ENCODE data around the gene ZRANB1.

ZRANB1 gene

GRCh38 chr10:125023862-125024496, 82.1 kb downstream of the ZRANB1 start:
- DNase-seq = no peak

GRCh38 chr10:125024497-125025234, 82.7 kb downstream of the ZRANB1 start:
- DNase-seq = no peak

- DNase-seq = no peak
Observed at GRCh38 chr10:125025341-125025740, 83.4 kb downstream of the ZRANB1 start.

DNA sequence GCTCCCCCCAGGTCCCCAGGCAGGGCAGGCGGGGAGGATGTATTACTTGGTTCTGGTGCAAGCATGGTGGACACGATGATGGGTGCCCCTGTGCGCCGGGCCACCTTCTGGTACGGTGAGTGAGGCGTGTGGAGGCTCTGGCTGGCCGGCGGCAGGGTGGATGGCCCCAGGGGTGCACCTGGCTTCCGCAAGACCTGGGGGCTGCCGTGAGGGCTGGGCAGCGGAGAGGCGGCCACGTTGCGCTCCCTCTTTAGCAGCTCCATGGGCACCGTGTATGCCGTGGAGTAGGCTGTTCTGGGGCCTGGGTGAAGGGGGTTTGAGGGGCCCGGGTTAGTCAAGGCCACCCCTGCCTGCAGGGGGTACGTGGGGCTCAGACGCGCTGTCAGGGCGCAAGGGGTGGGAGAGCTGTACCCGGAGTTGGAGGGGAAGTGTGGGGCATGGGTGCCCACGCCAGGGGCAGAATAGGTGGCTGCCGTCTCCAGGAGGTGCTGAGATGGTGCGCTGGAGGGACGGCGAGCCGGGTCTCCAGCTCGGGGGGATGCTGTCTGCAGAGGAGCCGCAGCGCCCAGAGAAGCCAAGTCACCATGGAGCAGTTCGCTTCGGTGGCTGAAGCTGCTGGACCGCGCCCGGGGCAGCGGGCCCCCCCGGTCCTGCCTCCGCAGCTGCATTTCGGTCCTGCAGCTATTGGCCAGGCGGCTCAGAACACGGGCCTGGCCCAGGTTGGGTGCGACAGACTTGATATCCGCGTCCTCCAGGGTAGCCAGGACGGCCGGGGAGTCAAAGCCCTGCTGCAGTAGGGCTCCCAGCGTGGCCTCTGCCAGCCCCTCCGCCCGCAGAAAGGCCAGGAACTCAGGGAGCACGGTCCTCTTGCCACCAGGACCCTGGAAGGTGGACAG, 84.4 kb downstream of the ZRANB1 start:
- DNase-seq = no peak

GRCh38 chr10:125026974-125027735, 85.2 kb downstream of the ZRANB1 start:
- no peak for DNase-seq

GRCh38 chr10:125027871-125028869, 86.2 kb downstream of the ZRANB1 start:
- DNase-seq = no peak

GRCh38 chr10:125029584-125030242, 87.8 kb downstream of the ZRANB1 start:
- no peak for DNase-seq

DNA sequence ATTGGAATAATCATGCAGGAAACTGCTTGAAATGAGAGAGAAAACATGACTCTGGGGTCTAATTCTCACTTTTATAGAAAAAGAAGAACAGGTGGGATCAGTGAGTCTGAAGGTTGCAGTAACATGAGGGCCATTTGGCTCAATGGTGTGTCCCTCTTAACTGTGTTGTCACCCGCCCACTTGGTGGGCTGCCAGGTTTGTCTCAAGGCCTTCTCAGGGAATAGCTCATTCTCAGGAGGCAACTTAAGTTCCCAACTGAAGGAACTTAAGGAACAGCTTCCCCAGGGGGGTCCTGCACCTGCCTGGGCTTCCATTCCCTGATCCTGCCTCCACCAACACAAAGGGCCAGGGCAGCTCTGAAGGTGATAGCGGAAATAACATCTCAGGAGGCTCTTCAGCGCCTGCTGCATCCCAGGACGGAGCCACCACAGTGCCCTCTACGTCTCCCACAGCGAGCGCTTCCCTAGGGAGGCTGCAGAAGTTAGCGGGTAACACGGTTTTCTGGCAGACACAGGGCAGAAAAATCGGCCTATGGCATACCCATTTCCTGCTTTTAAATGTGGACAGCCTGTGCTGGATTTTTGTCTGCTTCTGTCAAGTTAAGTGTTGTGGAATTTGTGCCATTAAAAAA, 88.8 kb downstream of the ZRANB1 start:
- no peak for DNase-seq

GRCh38 chr10:125032474-125033020, 90.6 kb downstream of the ZRANB1 start:
- DNase-seq = no peak

DNA sequence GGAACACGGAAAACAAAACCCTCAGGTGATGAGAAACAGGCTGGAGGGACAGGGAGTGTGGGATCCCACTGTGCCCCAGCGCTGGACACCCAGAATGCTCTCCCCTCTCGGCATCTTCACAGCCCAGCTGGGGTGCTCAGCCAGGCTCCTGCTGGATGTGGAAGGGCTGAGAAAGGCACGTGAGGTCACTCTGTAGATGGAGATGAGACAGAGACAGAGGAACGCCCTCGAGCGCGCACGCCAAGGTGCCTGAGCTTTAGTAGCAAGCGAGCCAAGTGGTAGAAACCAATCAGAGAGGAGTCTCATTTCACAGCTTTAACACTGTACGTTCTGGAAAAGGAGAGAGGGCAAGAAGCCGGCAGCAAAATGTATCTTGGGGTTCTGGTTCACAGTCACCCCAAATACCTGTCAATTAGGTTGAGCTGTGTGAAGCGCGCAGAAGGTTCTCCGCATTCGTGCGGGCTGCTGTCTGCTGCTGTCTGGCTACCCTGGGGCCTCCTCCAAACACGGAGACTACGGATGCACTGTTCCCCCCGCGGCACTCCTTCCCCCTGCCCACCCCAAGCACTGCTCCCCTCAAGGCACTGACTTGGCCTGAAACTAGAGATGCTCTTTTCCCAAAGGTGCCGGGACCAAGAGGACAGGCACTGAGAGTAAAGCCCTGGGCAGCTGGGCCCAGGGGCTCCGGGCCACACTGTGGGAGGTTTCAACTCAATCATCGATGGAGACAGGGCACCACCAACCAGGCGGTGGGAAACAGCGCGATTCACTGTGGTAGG, 91.4 kb downstream of the ZRANB1 start:
- DNase-seq = no peak

GRCh38 chr10:125034675-125035074, 92.8 kb downstream of the ZRANB1 start:
- no peak for DNase-seq

GRCh38 chr10:125035136-125035535, 93.2 kb downstream of the ZRANB1 start:
- DNase-seq = no peak

DNA sequence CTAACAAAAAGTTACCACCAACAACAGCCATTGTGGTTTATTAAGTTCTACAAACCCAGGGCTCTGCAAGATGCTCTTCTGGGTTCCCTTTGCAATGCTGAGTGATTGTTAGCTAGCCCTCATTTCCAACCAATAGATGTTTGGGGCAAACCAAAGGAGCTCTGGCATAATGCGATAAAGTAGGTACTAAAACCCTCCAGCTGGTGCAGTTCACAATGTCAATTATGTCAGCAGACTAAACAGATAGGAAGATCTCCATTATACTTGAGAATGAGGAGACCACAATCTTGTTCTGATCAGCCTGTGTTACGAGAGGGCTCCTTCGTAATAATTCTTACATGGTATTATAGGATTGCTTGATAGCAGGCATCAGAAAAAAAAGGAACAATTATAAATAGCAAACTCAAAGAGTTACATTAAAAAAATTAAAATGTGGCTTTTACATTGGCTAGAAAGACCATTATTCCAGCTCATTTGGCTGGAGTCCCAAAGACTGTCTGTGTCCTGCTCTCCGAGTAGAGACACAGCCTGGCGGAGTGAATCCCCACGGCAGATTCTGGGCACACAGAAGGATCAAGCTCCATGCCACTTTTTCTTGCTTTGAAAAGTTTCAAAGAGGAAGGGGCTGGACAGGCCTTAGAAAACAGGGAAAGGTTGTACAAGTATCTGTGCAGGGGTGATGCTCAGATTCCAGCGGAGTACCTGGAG, 93.8 kb downstream of the ZRANB1 start:
- no peak for DNase-seq

DNA sequence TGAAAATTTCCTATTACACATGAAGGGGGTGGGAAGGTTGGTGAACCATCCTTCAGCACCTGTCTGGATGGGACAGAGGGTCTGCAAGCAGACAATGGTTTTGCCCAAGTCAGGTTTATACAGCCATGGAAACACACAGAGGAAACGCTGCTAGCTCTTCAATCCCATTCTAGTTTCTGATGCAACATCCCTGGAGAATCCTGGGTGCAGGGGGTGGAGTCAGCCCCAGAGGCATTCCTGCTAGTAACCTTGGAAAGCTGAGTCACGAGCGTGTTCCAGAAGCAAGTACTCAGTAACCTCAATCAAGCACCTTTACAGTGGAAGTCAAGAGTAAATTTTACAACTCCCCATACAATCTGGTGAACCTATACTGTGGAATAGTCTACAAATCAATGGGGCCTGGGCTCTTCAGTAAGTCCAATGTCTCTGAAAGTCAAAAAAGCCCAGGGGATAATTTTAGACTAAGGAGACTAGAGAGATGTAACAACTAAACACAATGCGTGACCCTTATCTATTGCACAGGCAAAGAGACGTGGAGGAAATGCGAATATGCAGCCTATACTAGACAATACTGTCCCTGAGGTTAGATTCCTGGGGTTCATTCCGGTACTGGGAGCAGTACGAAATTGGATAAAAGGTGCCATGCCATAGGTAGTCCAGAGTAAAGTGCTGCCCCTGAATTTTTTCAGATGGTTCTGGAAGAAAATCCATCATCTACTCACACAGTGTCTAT, 95.4 kb downstream of the ZRANB1 start:
- no peak for DNase-seq

Measured in activated CD4-positive, alpha-beta T cell treated with anti-CD3 and anti-CD28 coated beads for 4 hours (primary cell).